Activated T-cell treated with anti-CD3 and anti-CD28 coated beads, Interleukin-2, amount 50 U/mL, for 4 hours (primary cell): Measurements from ENCODE around the gene CBX7. TPM values are rescaled to one million over a fixed set of nuclear protein-coding genes. Genes with fewer than 3 reads are reported as not detected.

ENCODE experiments used
- ATAC-seq, 2 donors: fragments of 200-7000 bp; cut with Tn5 transposase; one replicate each; pipeline ENCODE4 v1.10.0; 2021
- DNase-seq: peaks from one replicate; pipeline ENCODE4 v3.0.0-alpha.2; 2020
- H3K27me3 Mint-ChIP-seq: one replicate; pipeline ENCODE4 v1.8.0; 2021; ENCODE audit warnings: low read depth, mixed read lengths
- H3K36me3 Mint-ChIP-seq: one replicate; pipeline ENCODE4 v1.8.0; 2022; ENCODE audit warnings: mixed read lengths; ENCODE audit not compliant: insufficient read depth
- H3K4me1 Mint-ChIP-seq: one replicate; pipeline ENCODE4 v1.8.0; 2021; ENCODE audit warnings: low read depth, mixed read lengths
- H3K4me3 Mint-ChIP-seq: one replicate; pipeline ENCODE4 v1.8.0; 2021; ENCODE audit warnings: mild to moderate bottlenecking, moderate library complexity, mixed read lengths
- H3K9me3 Mint-ChIP-seq: one replicate; pipeline ENCODE4 v1.8.0; 2021; ENCODE audit warnings: mixed read lengths
- total RNA-seq, 3 donors: library from RNA; stranded (reverse); gene quantifications; one replicate each; pipeline ENCODE4 v1.2.1, GENCODE V29; 2021

Gene CBX7
- 10 to 100 TPM; 14.2 to 17.6 (median 14.8) TPM for total RNA-seq

DNA sequence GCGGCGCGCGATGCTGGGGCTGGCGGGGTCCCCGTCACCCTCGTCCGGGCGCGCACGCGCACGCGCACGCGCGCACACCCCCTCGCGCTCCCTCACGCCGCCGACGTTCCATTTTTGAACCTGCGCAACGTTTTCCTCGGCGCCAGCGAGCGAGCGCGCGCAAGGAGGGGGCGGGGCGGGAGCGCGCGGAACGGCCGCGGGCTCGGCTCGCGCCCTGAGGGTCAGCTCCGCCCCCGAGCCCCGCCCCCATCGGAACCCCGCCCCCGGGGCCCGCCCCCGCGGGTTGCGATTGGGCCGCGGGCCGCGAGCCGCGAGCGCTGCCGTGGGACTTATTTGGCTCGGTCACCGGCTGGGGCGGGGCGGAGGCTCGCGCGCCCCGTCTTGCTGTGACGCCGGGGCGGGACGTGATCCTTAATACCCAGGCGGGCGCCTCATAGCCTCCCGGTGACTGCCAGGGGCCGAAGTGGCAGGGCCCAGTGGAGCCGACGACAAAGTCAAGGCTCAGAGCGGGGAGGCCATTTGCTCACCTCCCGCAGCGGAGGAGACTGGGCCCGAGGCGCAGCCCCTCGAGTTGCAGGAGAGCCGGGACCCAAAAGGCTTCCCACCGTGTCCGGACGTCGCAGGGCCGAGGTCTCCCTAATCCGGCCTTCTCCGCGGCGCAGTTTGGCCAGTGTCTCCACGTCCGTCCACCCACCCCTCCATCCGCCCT is at the start of gene CBX7:
Gene CBX7, minus strand, starts transcription at position 170 of the 709 bp plus-strand sequence. CDS start 236 bp downstream, outside the sequence.
- ATAC-seq (peak; percentile 89 to 90), DNase-seq (peak; percentile 97)
- H3K4me1 Mint-ChIP-seq: peaks cover 41% of the 10 kb centered on the region
- no peaks in the 10 kb centered on the region for H3K9me3 Mint-ChIP-seq
- peaks cover 3% of the 10 kb centered on the region for H3K27me3 Mint-ChIP-seq
- peak within 1 kb of the TSS; percentile 84 for H3K4me3 Mint-ChIP-seq
- peaks cover 2% of the 10 kb centered on the region for H3K36me3 Mint-ChIP-seq

DNA sequence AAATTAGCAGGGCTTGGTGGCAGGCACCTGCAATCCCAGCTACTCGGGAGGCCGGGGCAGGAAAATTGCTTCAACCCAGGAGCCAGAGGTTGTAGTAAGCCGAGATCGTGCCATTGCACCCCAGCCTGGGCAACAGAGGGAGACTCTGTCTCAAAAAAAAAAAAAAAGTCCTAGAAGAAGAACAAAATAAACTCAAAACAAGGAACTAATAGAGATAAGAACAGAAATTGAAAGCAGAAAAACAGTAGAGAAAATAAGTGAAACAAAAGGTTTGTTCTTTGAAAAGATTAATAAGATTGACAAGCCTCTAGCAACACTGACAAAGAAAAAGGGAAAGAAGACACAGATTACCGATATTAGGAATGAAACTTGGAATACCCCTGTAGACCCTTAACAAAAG is 45.1 kb upstream of the CBX7 start:
- DNase-seq (no peak), ATAC-seq (no peak)
- H3K4me3 Mint-ChIP-seq: no peak overlapping the region
- H3K4me1 Mint-ChIP-seq: peaks cover 2% of the 10 kb centered on the region
- no peaks in the 10 kb centered on the region for H3K36me3 Mint-ChIP-seq
- H3K9me3 Mint-ChIP-seq: no peaks in the 10 kb centered on the region
- peaks cover 4% of the 10 kb centered on the region for H3K27me3 Mint-ChIP-seq

DNA sequence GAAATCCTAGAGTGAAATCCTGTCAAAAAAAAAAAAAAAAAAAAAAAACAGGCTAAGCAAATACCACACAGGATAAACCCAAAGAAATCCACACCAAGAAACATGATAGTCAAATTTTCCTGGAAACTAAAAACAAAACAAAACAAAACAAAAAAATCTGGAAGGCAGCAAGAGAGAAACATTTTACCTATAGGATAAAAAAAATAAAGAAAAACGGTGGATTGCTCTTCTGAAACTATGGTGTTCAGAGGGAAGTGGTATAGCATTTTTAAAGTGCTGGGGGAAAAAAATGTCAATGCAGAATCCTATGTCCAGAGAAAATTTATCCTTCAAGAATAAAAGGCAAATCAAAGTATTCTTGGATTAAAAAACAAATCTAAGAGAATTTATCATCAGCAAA is 41.6 kb upstream of the CBX7 start:
- ATAC-seq (no peak), DNase-seq (no peak)
- Mint-ChIP-seq H3K4me1 (peaks cover 2% of the 10 kb centered on the region), H3K9me3 (no peaks in the 10 kb centered on the region), H3K27me3 (peaks cover 4% of the 10 kb centered on the region), H3K36me3 (no peaks in the 10 kb centered on the region), H3K4me3 (no peak overlapping the region)

DNA sequence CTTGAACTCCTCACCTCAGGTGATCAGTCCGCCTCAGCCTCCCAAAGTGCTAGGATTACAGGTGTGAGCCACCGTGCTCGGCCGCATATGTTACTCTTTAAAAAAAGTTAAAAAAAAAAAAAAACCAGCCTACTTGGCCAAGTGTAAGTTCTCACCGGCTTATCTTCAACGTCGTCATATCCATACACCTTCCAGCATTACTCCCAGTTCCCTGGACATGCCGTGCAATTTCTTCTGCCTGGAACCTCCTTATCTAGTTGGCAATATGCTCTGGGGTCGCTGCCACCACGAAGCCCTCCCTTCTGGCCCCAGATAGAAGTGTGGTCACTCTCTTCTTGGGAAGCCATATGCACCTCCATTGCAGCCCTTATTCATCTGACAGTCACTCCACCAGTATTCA is 36.3 kb upstream of the CBX7 start:
- no peaks in the 10 kb centered on the region for H3K4me1 Mint-ChIP-seq
- H3K4me3 Mint-ChIP-seq: no peak overlapping the region
- DNase-seq (no peak), ATAC-seq (no peak)
- H3K9me3 Mint-ChIP-seq: no peaks in the 10 kb centered on the region
- peaks cover 2% of the 10 kb centered on the region for H3K27me3 Mint-ChIP-seq
- no peaks in the 10 kb centered on the region for H3K36me3 Mint-ChIP-seq

DNA sequence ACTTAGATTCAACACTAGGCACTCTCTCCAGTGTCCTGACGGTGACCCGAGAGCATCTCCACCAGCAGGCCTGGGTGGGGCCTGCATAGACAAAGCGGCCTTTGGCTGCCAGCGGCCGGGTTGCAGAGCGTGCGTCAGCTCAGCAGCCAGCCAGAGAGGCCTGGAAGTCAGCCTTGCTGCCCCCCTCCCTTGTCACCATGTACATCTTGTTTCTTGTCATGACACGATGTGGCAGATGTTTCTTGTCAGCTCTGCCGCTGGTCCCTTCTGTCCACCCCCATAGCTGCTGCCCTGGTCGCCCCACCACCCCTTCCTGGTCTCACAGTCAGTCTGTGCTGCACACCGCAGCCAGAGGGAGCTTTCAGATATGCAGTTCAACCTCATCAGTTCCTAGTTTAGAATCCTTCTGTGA is 33.1 kb upstream of the CBX7 start:
- no peaks in the 10 kb centered on the region for H3K4me1 Mint-ChIP-seq
- DNase-seq (no peak), ATAC-seq (no peak)
- no peaks in the 10 kb centered on the region for H3K27me3 Mint-ChIP-seq
- H3K9me3 Mint-ChIP-seq: no peaks in the 10 kb centered on the region
- H3K36me3 Mint-ChIP-seq: no peaks in the 10 kb centered on the region
- no peak overlapping the region for H3K4me3 Mint-ChIP-seq

DNA sequence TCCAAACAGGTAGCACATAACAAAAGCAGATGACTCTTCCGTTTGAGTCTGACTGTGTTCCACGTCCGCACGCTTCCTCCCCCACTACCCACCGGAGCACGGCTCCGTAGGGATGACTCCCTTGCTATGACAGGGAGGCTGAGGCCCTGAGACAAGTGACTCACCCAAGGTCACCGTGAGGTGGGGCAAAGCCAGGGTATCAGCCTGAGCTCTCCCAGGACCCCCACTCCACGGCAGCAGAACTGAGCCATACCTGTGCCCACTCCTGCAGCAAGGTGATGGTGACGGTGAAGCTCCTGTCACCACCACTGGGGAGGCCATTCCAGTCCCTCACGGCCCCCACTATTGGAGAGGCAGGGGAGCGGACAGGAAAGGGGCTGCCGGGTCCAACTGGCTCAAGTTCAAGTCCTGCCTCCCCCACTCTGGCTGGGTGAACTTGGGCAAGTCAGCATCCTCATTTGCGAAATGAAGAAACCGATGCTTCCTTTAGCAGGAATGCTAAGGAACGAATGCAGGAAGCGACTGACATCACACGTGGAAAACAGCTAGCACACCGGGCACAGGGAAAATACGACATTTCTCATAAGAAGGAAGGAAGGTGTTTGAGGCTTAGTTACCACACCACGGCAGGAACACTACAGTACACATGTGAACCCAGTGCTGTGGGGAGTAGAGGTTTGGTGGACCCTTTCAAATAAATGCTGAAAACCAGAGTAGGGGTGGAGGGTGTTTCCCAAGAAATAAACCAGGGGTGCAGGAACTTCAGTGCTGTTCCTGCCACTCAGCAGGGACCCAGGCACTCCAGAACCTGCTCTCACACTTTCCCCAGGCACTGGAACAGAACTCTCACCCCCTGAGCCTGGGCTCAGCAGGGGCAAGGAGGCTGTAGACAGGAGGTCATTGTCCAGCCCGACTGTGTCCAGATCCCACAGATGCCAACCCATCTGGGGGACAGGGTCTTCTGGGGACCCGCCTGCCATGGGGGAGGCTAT is 32.4 kb upstream of the CBX7 start:
- Mint-ChIP-seq H3K36me3 (no peaks in the 10 kb centered on the region), H3K4me1 (no peaks in the 10 kb centered on the region), H3K9me3 (no peaks in the 10 kb centered on the region), H3K4me3 (no peak overlapping the region), H3K27me3 (no peaks in the 10 kb centered on the region)
- no peak for DNase-seq
- no peak for ATAC-seq

DNA sequence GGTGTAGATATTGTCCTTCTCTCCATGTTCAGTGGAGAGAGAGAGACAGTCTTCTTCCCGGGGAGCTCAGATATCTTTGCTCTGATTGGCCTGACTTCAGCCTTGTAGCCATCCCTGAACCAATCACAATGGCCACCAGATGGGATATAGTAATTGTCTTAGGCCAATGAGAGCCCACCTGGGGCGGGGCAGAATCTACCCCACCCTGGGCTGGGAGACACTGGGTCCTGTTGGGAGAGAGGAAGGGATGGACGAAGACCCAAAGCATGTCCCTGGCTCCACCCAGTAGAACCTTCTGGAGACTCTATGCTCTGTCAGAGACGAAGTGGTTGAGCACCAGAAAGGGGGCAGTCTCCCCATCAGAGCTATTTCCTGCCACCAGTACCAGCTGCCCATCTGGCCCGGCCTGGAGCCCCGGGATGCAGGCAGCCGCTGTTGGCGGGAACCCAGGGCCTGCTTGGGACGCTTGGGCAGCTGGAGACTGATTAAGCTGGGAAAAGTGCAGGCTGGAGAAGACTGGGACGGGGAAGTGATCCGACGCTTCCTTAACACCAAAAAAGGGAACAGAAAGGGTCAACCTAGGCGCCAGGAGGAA is 31.6 kb upstream of the CBX7 start:
- DNase-seq (no peak), ATAC-seq (no peak)
- Mint-ChIP-seq H3K36me3 (no peaks in the 10 kb centered on the region), H3K27me3 (no peaks in the 10 kb centered on the region), H3K4me3 (no peak overlapping the region), H3K9me3 (no peaks in the 10 kb centered on the region), H3K4me1 (no peaks in the 10 kb centered on the region)

DNA sequence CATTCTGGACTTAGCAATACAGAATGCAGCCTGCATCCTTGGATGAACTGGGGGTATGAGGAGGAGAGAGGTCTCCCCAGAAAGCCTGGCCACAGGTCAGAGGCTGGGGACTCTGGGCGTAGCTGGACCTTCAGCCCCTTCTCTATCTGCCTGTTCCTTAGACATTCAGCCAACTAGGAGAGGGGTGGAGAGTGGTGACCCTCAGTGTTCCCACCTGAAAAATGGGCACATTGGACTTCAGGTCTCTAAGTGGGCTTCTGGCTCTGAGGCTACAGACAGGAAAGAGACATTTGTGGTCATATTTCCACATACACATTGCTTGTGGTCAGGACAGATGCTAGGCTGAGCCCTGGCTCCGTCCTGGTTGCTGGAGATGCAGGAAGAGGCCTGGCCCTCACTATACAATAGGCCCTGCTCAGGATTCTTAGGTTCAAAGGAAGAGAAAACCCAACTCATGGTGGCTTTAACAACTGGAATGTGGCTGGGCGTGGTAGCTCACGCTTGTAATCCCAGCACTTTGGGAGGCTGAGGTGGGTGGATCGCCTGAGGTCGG is 30.1 kb upstream of the CBX7 start:
- Mint-ChIP-seq H3K4me1 (peaks cover 13% of the 10 kb centered on the region), H3K36me3 (no peaks in the 10 kb centered on the region), H3K4me3 (no peak overlapping the region), H3K27me3 (no peaks in the 10 kb centered on the region), H3K9me3 (no peaks in the 10 kb centered on the region)
- no peak for DNase-seq
- ATAC-seq: no peak

DNA sequence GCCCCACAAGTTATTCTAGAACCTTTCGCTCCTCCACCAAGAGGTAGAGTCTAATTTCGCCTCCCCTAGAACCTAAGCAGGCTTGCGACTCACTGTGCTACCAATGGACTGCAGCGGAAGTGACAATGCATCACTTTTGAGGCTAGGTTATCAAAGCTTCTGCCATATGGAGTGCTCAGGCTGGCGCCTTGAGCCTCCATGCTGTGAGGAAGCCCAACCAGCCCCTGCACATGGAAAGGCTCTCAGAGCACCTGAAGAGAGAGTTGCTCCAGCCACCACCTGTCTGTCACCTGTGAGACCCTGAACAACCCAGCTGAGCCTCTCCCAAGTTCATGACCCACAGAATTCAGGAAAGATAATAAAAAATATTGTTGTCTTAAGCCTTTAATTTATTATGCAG is 29.3 kb upstream of the CBX7 start:
- H3K9me3 Mint-ChIP-seq: no peaks in the 10 kb centered on the region
- ATAC-seq (no peak), DNase-seq (no peak)
- no peaks in the 10 kb centered on the region for H3K27me3 Mint-ChIP-seq
- peaks cover 16% of the 10 kb centered on the region for H3K4me1 Mint-ChIP-seq
- no peak overlapping the region for H3K4me3 Mint-ChIP-seq
- no peaks in the 10 kb centered on the region for H3K36me3 Mint-ChIP-seq

DNA sequence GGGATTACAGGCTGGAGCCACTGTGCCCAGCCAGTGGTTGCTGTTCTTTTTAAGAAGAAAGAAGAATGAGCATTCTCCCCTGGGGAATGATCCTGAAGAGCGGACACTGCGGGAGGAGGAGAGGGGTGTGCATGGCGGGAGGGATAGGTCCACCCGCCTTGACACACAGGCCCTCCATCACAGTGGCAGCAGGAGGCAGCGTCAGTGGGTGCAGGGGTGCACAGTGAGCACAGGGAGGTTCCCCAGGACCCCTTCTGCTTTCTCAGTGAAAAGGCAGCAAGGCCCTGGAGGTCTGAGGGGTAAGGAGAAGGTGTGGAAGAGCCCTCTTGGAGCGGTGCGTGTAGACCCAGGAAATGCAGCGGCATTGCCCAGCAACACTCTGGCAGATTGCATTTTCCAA is 28.9 kb upstream of the CBX7 start:
- Mint-ChIP-seq H3K27me3 (no peaks in the 10 kb centered on the region), H3K36me3 (no peaks in the 10 kb centered on the region), H3K4me1 (peaks cover 16% of the 10 kb centered on the region), H3K9me3 (no peaks in the 10 kb centered on the region), H3K4me3 (no peak overlapping the region)
- DNase-seq: no peak
- ATAC-seq: no peak

DNA sequence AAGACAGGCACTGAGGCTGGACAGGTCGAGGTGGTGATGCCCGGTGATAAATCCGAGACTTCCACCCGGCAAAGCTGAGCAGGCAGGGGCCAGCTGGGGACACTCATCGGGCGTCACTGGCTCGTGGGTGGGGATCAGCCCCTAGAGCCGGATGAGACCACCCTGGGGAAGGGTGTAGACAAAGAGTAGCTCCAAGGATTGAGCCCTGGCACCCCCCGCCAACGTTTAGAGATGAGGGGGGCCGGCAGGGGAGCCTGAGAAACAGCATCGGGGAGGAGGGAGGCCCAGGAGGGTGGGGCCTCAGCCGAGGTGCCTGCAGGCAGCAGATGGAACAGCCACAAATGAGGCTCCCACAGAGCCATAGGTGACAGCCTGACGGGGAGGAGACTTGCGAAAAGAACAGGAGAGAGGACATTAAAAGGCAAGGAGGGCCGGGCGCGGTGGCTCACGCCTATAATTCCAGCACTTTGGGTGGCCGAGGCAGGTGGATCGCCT is 27.4 kb upstream of the CBX7 start:
- H3K36me3 Mint-ChIP-seq: no peaks in the 10 kb centered on the region
- DNase-seq: no peak
- peaks cover 22% of the 10 kb centered on the region for H3K4me1 Mint-ChIP-seq
- no peaks in the 10 kb centered on the region for H3K27me3 Mint-ChIP-seq
- H3K9me3 Mint-ChIP-seq: no peaks in the 10 kb centered on the region
- no peak overlapping the region for H3K4me3 Mint-ChIP-seq
- ATAC-seq: no peak

DNA sequence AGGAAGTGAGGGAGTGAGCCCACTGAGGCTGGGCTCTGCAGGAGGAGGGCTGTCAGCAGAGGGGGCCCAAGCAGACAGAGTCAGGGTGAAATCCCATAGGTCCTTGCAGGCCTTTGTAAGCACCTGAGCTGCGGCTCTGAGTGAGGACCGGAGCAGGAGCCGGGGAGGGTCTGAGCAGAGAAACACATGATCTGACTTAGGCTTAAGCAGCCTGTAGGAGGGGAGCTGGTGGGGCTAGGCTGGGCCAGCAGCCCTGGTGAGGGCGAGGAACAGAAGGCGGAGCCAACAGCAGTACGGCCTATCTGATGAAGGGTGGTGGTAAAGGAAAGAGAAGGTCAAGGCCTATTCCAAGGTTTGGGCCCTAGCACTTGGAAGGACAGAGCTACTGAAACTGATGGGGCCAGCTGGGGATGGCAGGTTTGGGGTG is 26.9 kb upstream of the CBX7 start:
- ATAC-seq (no peak), DNase-seq (no peak)
- Mint-ChIP-seq H3K27me3 (no peaks in the 10 kb centered on the region), H3K9me3 (no peaks in the 10 kb centered on the region), H3K4me3 (no peak overlapping the region), H3K4me1 (peaks cover 27% of the 10 kb centered on the region), H3K36me3 (no peaks in the 10 kb centered on the region)

DNA sequence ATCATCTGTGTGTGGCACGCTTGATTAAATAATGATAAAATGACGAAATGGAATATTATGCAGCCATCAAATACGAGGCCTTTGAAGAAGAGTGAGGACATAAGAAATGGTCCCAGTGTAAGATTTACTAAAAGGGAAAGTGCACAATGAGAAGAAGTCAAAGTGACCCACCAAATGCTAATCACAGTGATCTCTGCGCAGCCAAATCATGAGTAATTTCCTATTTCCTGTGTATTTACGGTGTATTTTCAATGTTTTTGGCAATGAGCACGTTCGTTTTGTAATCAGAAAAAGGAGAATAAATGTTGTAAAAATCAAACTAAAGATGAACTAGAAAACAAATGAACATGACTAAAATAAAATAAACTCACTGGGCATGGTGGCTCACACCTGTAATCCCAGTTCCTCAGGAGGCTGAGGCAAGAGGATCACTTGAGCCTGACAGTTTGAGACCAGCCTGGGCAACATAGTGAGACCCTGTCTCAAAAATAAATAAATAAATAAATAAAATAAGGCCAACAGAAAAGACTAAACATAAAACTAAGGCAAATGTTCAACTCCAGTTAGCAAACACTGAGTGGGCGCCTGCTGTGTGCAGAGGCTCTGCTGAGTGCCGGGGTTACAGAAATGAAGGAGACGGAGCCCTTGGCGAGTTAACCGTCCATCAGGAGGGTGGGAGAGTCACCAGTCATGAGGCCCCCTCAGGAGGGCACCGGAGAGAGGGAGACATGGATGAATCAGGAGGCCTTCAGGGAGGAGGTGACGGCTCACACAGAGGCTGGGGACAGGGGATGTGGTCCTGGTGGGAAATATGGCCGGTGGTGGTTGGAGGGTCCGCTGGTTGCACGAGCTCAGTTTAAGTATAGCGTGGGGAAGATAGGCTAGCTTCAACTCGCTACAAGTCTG is 26.0 kb upstream of the CBX7 start:
- H3K4me1 Mint-ChIP-seq: peaks cover 37% of the 10 kb centered on the region
- DNase-seq: no peak
- H3K4me3 Mint-ChIP-seq: no peak overlapping the region
- H3K9me3 Mint-ChIP-seq: no peaks in the 10 kb centered on the region
- H3K27me3 Mint-ChIP-seq: no peaks in the 10 kb centered on the region
- no peaks in the 10 kb centered on the region for H3K36me3 Mint-ChIP-seq
- ATAC-seq: no peak
